Endodermal cell (in vitro differentiated cells): Measurements from ENCODE around the gene SUSD5. TPM values are rescaled to one million over a fixed set of nuclear protein-coding genes. Genes with fewer than 3 reads are reported as not detected.

Source experiments
- DNase-seq: peaks from one replicate; pipeline ENCODE4 v3.0.0-alpha.2; 2017
- H3K27ac ChIP-seq: 2 replicates; pipeline ENCODE4 v1.5.1; 2013; ENCODE audit warnings: mild to moderate bottlenecking, low read depth, low read length, moderate library complexity
- H3K27me3 ChIP-seq: 2 replicates; pipeline ENCODE4 v1.6.1; 2013; ENCODE audit warnings: mild to moderate bottlenecking, low read length, moderate library complexity; ENCODE audit not compliant: insufficient read depth, control insufficient read depth, poor library complexity, severe bottlenecking
- H3K36me3 ChIP-seq: 2 replicates; pipeline ENCODE4 v1.7.0; 2013; ENCODE audit warnings: mild to moderate bottlenecking, low read length, moderate library complexity; ENCODE audit not compliant: control insufficient read depth, insufficient read depth
- H3K4me1 ChIP-seq: one replicate; pipeline ENCODE4 v1.7.0; 2013; ENCODE audit warnings: low read length; ENCODE audit not compliant: control insufficient read depth, insufficient read depth
- H3K4me3 ChIP-seq: 2 replicates; pipeline ENCODE4 v1.5.1; 2013; ENCODE audit warnings: mild to moderate bottlenecking, low read length, moderate library complexity
- H3K9ac ChIP-seq: 2 replicates; pipeline ENCODE4 v1.6.1; 2013; ENCODE audit warnings: mild to moderate bottlenecking, low read length, moderate library complexity; ENCODE audit not compliant: poor library complexity, severe bottlenecking; ENCODE audit errors: extremely low read depth
- H3K9me3 ChIP-seq: 2 replicates; pipeline ENCODE4 v1.6.1; 2013; ENCODE audit warnings: mild to moderate bottlenecking, low read length, moderate library complexity; ENCODE audit not compliant: control insufficient read depth
- H3K27ac Mint-ChIP-seq: 2 replicates; pipeline ENCODE4 v1.8.0; 2020; ENCODE audit warnings: mixed read lengths
- H3K27me3 Mint-ChIP-seq: 2 replicates; pipeline ENCODE4 v1.8.0; 2021; ENCODE audit warnings: mild to moderate bottlenecking, mixed read lengths; ENCODE audit not compliant: insufficient read depth
- H3K36me3 Mint-ChIP-seq: 2 replicates; pipeline ENCODE4 v1.8.0; 2020; ENCODE audit warnings: low read depth, mixed read lengths
- H3K4me1 Mint-ChIP-seq: 2 replicates; pipeline ENCODE4 v1.8.0; 2020; ENCODE audit warnings: mixed read lengths
- H3K4me3 Mint-ChIP-seq: 2 replicates; pipeline ENCODE4 v1.8.0; 2020; ENCODE audit warnings: mild to moderate bottlenecking, moderate library complexity, mixed read lengths
- H3K9me3 Mint-ChIP-seq: 2 replicates; pipeline ENCODE4 v1.8.0; 2020; ENCODE audit warnings: mild to moderate bottlenecking, mixed read lengths
- CTCF ChIP-seq: fragments of 200-600 bp; sonication (generic); conservative IDR thresholded peaks from 2 replicates; pipeline ENCODE4 v1.5.0; 2021; ENCODE audit warnings: antibody characterized with exemption, mild to moderate bottlenecking
- WGBS, 2 experiments: methylation state at CpG; one replicate each; pipeline versions ENCODE4 v1.1.5 to v1.1.7; 2013; ENCODE audit warnings: missing lambda C conversion rate in 2 of 2, mixed read lengths in 1 of 2; ENCODE audit not compliant: insufficient coverage in 1 of 2, insufficient read length in 1 of 2; 5-methylcytosine and 5-hydroxymethylcytosine counted together
- total RNA-seq, 2 donors: library from RNA; stranded (reverse); fragmentation: NEBNext Ultra II Directional in 1 of 2; extraction: Animal tissue kit (Norgen Biotek cat#: 25700) in 1 of 2; gene quantifications; 2 replicates in 1 of 2; 3 replicates in 1 of 2; pipeline ENCODE4 v1.2.1, GENCODE V29; 2021

The SUSD5 gene
- total RNA-seq, 2 donors from 2014 or later: 1.3 to 2.6 TPM

- Mint-ChIP-seq H3K27me3 (peaks cover 4% of the 10 kb centered on the region), H3K9me3 (peaks cover 1% of the 10 kb centered on the region), H3K36me3 (no peaks in the 10 kb centered on the region), H3K27ac (no peak overlapping the region), H3K4me1 (peaks cover 3% of the 10 kb centered on the region), H3K4me3 (no peak overlapping the region)
- H3K27me3 ChIP-seq: no peaks in the 10 kb centered on the region
- no peak for TF ChIP-seq CTCF
- no peak overlapping the region for H3K9ac ChIP-seq
- no peak overlapping the region for H3K4me3 ChIP-seq
- no peak overlapping the region for H3K27ac ChIP-seq
- no peaks in the 10 kb centered on the region for H3K4me1 ChIP-seq
- no peak for DNase-seq
- H3K36me3 ChIP-seq: no peaks in the 10 kb centered on the region
- no peaks in the 10 kb centered on the region for H3K9me3 ChIP-seq
- 80 to 88% methylated on average over 1 of the region's 1 CpG for WGBS, 2 experiments
Observed at GRCh38 chr3:33233884-33234283, 15.3 kb upstream of the SUSD5 start.

GRCh38 chr3:33231756-33232465 is 13.3 kb upstream of the SUSD5 start:
- H3K36me3 Mint-ChIP-seq: no peaks in the 10 kb centered on the region
- Histone ChIP-seq H3K4me1 (no peaks in the 10 kb centered on the region), H3K4me3 (no peak overlapping the region), H3K27me3 (no peaks in the 10 kb centered on the region), H3K9ac (no peak overlapping the region), H3K9me3 (no peaks in the 10 kb centered on the region), H3K36me3 (no peaks in the 10 kb centered on the region), H3K27ac (no peak overlapping the region)
- H3K27me3 Mint-ChIP-seq: peaks cover 4% of the 10 kb centered on the region
- TF ChIP-seq CTCF: no peak
- H3K4me1 Mint-ChIP-seq: peaks cover 3% of the 10 kb centered on the region
- H3K9me3 Mint-ChIP-seq: no peaks in the 10 kb centered on the region
- WGBS, 2 experiments: 83% methylated on average over 5 of the region's 5 CpGs; no CpG with 5 or more reads in 1 of the 2 experiments
- H3K4me3 Mint-ChIP-seq: no peak overlapping the region
- H3K27ac Mint-ChIP-seq: no peak overlapping the region
- DNase-seq: peak; percentile 48

- H3K9me3 ChIP-seq: no peaks in the 10 kb centered on the region
- Mint-ChIP-seq H3K4me1 (peaks cover 3% of the 10 kb centered on the region), H3K4me3 (no peak overlapping the region), H3K9me3 (no peaks in the 10 kb centered on the region), H3K27me3 (peaks cover 9% of the 10 kb centered on the region), H3K27ac (no peak overlapping the region), H3K36me3 (no peaks in the 10 kb centered on the region)
- DNase-seq: no peak
- TF ChIP-seq CTCF: no peak
- no peaks in the 10 kb centered on the region for H3K27me3 ChIP-seq
- 67 to 85% methylated on average over 4 to 5 of the region's 5 CpGs for WGBS, 2 experiments
- no peaks in the 10 kb centered on the region for H3K4me1 ChIP-seq
- H3K4me3 ChIP-seq: no peak overlapping the region
- no peak overlapping the region for H3K27ac ChIP-seq
- H3K9ac ChIP-seq: no peak overlapping the region
- H3K36me3 ChIP-seq: no peaks in the 10 kb centered on the region
Observed at GRCh38 chr3:33229947-33230346, 11.3 kb upstream of the SUSD5 start.
